ENCODE results near the gene BCDIN3D.

BCDIN3D gene

DNA sequence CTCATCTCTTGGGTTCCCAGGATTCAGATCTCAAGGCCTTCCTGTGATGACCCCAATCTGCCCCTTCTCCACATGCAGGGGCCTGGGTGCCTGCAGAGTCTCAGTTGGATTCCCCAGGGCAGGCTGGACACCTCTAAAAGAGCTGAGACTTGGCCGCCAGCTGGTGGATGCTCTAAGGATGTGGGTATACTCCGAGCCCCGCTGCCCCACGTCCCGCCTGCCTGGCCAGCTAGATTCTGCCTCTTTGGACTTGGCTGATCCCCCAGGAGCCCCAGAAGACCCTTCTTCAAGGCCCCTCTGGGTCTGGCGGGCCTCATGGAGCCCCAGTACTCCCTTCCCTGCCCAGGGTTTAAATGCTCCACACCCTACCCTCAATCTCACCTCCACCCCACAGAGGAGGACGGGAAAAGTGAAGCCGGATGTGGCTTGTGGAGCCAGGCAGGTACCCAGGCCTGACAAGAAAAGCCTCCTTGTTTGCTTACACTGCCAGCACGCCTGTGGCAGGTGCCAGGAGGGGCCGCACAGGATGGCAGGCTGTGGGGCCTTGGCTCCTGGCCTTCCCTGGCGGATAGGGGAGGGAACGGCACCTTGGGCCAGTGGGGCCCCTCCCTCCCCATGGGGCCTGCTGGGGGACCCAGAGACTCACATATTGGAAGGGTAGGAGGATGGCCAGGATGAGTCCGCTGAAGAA, 45.7 kb upstream of the BCDIN3D start:
- POLR2A ChIA-PET, result no interaction called here
- Histone ChIP-seq H3K36me3 (ENCODE audit: control insufficient read depth in 4 of 4, insufficient read depth in 4 of 4, low read length in 3 of 4) (no peaks in the 10 kb centered on the region), H3K27me3 (replicated peaks in 2 of 5; ENCODE audit: control insufficient read depth in 4 of 5, insufficient read depth in 5 of 5, low read length in 4 of 5) (peaks cover 0 to 26% (median 11%) of the 10 kb centered on the region in 5 experiments), H3K4me3 (ENCODE audit: control insufficient read depth in 1 of 7, extremely low read depth in 1 of 7, insufficient read depth in 4 of 7, low read depth in 2 of 7, low read length in 6 of 7) (no peak overlapping the region), H3K9me3 (ENCODE audit: control extremely low read depth in 1 of 5, control insufficient read depth in 4 of 5, insufficient read depth in 2 of 5, low read depth in 1 of 5, low read length in 4 of 5) (no peaks in the 10 kb centered on the region), H3K27ac (ENCODE audit: insufficient read depth in 1 of 2, low read depth in 1 of 2, low read length in 2 of 2, poor library complexity in 1 of 2, severe bottlenecking in 2 of 2) (no peak overlapping the region), H3K4me1 (ENCODE audit: control extremely low read depth in 1 of 4, control insufficient read depth in 4 of 4, insufficient read depth in 4 of 4, low read length in 3 of 4) (no peaks in the 10 kb centered on the region)
- DNase-seq, result no peak
- CTCF ChIA-PET, result interaction anchor here (1.0 kb wide), 1 partner anchor 19 kb away, joined by 3 read pairs; no protein-coding TSS in a partner anchor
- 97% methylated on average over 11 of the region's 13 CpGs for WGBS (ENCODE audit: insufficient coverage)

GRCh38 chr12:49887536-49888401, 44.9 kb upstream of the BCDIN3D start:
- Histone ChIP-seq H3K4me3 (ENCODE audit: control insufficient read depth in 1 of 7, extremely low read depth in 1 of 7, insufficient read depth in 4 of 7, low read depth in 2 of 7, low read length in 6 of 7) (no peak overlapping the region), H3K36me3 (ENCODE audit: control insufficient read depth in 4 of 4, insufficient read depth in 4 of 4, low read length in 3 of 4) (no peaks in the 10 kb centered on the region), H3K27ac (ENCODE audit: insufficient read depth in 1 of 2, low read depth in 1 of 2, low read length in 2 of 2, poor library complexity in 1 of 2, severe bottlenecking in 2 of 2) (no peak overlapping the region), H3K4me1 (ENCODE audit: control extremely low read depth in 1 of 4, control insufficient read depth in 4 of 4, insufficient read depth in 4 of 4, low read length in 3 of 4) (no peaks in the 10 kb centered on the region), H3K9me3 (ENCODE audit: control extremely low read depth in 1 of 5, control insufficient read depth in 4 of 5, insufficient read depth in 2 of 5, low read depth in 1 of 5, low read length in 4 of 5) (no peaks in the 10 kb centered on the region), H3K27me3 (replicated peaks in 2 of 5; ENCODE audit: control insufficient read depth in 4 of 5, insufficient read depth in 5 of 5, low read length in 4 of 5) (peaks cover 0 to 27% (median 13%) of the 10 kb centered on the region in 5 experiments)
- no peak for DNase-seq
- ChIA-PET POLR2A (no interaction called here), CTCF (interaction anchor here (1.0 kb wide), 1 partner anchor 19 kb away, joined by 3 read pairs; no protein-coding TSS in a partner anchor)
- WGBS (ENCODE audit: insufficient coverage), result 89% methylated on average over 6 of the region's 15 CpGs

DNA sequence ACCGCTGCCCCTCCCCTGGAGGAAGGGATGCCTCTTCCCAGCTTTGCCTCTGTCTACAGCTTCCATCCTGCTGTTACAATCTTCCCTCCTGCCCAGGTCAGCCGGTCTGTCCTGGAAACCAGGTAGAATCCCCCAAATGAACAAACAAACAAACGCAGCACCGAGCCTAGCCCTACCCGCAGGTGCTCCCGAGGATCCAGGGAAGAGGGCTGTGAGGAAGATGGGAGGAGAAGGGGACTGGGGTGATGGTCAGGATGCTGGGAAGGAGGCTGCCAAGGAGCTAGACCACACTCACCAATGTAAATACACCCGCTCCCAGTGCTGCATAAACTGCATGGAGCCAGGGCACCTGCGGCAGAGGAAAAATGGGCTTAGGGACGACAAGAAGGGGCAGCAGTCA, 44.2 kb upstream of the BCDIN3D start:
- Histone ChIP-seq H3K9me3 (ENCODE audit: control extremely low read depth in 1 of 5, control insufficient read depth in 4 of 5, insufficient read depth in 2 of 5, low read depth in 1 of 5, low read length in 4 of 5) (no peaks in the 10 kb centered on the region), H3K27me3 (replicated peaks in 2 of 5; ENCODE audit: control insufficient read depth in 4 of 5, insufficient read depth in 5 of 5, low read length in 4 of 5) (peaks cover 0 to 29% (median 14%) of the 10 kb centered on the region in 5 experiments), H3K27ac (ENCODE audit: insufficient read depth in 1 of 2, low read depth in 1 of 2, low read length in 2 of 2, poor library complexity in 1 of 2, severe bottlenecking in 2 of 2) (no peak overlapping the region), H3K4me3 (ENCODE audit: control insufficient read depth in 1 of 7, extremely low read depth in 1 of 7, insufficient read depth in 4 of 7, low read depth in 2 of 7, low read length in 6 of 7) (no peak overlapping the region), H3K36me3 (ENCODE audit: control insufficient read depth in 4 of 4, insufficient read depth in 4 of 4, low read length in 3 of 4) (no peaks in the 10 kb centered on the region), H3K4me1 (ENCODE audit: control extremely low read depth in 1 of 4, control insufficient read depth in 4 of 4, insufficient read depth in 4 of 4, low read length in 3 of 4) (no peaks in the 10 kb centered on the region)
- ChIA-PET CTCF (no interaction called here), POLR2A (no interaction called here)
- no peak for DNase-seq
- WGBS (ENCODE audit: insufficient coverage), result 100% methylated on average over 4 of the region's 9 CpGs

DNA sequence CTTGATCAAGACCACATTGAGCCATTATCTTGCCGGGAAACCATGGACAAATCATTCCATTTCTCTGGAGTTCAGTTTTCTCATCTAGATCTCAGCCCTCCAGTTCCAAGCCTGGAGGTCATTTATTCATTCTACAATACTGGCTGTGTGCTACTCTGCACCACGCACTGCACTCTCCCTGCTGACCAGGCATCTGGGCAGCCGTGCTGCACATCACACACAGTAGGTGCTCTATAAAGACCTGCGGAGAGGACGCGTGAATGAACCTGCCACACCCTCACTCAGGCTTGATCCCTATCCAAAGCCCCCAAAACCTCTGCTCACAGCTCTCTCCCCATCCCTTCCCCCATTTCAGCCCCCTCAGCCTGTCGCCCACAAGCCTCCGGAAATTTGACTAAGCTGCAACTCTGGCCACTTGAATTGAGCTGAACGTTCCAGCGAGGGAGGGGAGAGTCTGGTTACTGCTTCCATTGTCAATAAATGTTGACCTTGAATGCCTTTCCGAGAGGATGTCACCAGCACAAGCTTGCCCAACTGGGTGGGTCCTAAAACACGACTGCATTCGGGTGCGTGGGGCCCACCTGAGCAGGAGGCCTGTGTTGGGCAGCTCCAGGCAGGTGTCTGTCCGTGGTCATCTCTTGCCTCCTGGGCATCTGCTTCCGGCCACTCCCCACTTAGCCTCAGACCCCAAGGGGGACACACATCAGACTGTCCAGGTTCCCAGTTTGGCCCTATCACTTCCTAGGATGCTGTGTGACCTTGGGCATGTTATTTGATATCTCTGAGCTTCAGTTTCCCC, 43.0 kb upstream of the BCDIN3D start:
- DNase-seq, result no peak
- H3K4me1 ChIP-seq (ENCODE audit: control extremely low read depth in 1 of 4, control insufficient read depth in 4 of 4, insufficient read depth in 4 of 4, low read length in 3 of 4), result no peaks in the 10 kb centered on the region
- peaks cover 0 to 29% (median 14%) of the 10 kb centered on the region in 5 experiments for H3K27me3 ChIP-seq (replicated peaks in 2 of 5; ENCODE audit: control insufficient read depth in 4 of 5, insufficient read depth in 5 of 5, low read length in 4 of 5)
- H3K36me3 ChIP-seq (ENCODE audit: control insufficient read depth in 4 of 4, insufficient read depth in 4 of 4, low read length in 3 of 4), result no peaks in the 10 kb centered on the region
- ChIA-PET CTCF (interaction anchor here (1.0 to 1.3 kb wide), 3 partner anchors 12 to 60 kb away, joined by 3 to 4 read pairs (median 3); no protein-coding TSS in a partner anchor), POLR2A (no interaction called here)
- no peak overlapping the region for H3K27ac ChIP-seq (ENCODE audit: insufficient read depth in 1 of 2, low read depth in 1 of 2, low read length in 2 of 2, poor library complexity in 1 of 2, severe bottlenecking in 2 of 2)
- WGBS (ENCODE audit: insufficient coverage), result 77% methylated on average over 14 of the region's 16 CpGs
- no peaks in the 10 kb centered on the region for H3K9me3 ChIP-seq (ENCODE audit: control extremely low read depth in 1 of 5, control insufficient read depth in 4 of 5, insufficient read depth in 2 of 5, low read depth in 1 of 5, low read length in 4 of 5)
- no peak overlapping the region for H3K4me3 ChIP-seq (ENCODE audit: control insufficient read depth in 1 of 7, extremely low read depth in 1 of 7, insufficient read depth in 4 of 7, low read depth in 2 of 7, low read length in 6 of 7)

GRCh38 chr12:49885118-49885517, 42.2 kb upstream of the BCDIN3D start:
- Histone ChIP-seq H3K36me3 (ENCODE audit: control insufficient read depth in 4 of 4, insufficient read depth in 4 of 4, low read length in 3 of 4) (no peaks in the 10 kb centered on the region), H3K4me1 (ENCODE audit: control extremely low read depth in 1 of 4, control insufficient read depth in 4 of 4, insufficient read depth in 4 of 4, low read length in 3 of 4) (no peaks in the 10 kb centered on the region), H3K27ac (ENCODE audit: insufficient read depth in 1 of 2, low read depth in 1 of 2, low read length in 2 of 2, poor library complexity in 1 of 2, severe bottlenecking in 2 of 2) (no peak overlapping the region), H3K4me3 (ENCODE audit: control insufficient read depth in 1 of 7, extremely low read depth in 1 of 7, insufficient read depth in 4 of 7, low read depth in 2 of 7, low read length in 6 of 7) (no peak overlapping the region), H3K27me3 (replicated peaks in 2 of 5; ENCODE audit: control insufficient read depth in 4 of 5, insufficient read depth in 5 of 5, low read length in 4 of 5) (peaks cover 0 to 29% (median 11%) of the 10 kb centered on the region in 5 experiments), H3K9me3 (ENCODE audit: control extremely low read depth in 1 of 5, control insufficient read depth in 4 of 5, insufficient read depth in 2 of 5, low read depth in 1 of 5, low read length in 4 of 5) (no peaks in the 10 kb centered on the region)
- DNase-seq, result no peak
- CTCF ChIA-PET, result no interaction called here
- WGBS (ENCODE audit: insufficient coverage), result 68% methylated on average over 5 of the region's 6 CpGs
- POLR2A ChIA-PET, result no interaction called here

DNA sequence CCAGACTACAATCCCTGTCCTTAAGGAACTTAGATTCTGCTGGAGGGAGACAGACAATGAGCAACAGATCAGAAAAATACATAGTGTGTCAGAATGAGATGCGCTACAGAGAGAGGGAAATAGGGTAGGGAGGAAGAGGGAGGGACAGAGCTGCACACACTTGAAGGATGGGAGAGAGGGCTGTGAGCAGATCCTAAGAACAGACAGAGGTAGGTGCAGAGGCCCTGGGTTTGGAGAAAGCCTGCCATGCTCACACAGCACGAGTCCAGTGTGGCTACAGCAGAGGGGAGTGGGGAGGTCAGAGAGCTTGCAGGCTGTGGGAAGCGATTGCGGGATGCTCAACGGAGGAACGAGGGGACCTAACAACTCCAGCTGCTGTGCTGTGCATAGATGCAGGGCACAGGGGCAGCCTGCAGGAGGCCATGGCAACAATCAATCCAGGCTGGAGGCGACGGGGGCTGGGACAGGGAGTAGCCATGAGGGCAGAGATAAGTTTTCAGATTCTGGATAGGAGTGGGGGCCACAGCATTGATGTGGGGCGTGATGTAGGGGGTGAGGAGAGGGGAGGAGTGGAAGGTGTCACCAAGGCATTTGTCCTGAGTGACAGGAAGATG, 40.1 kb upstream of the BCDIN3D start:
- CTCF ChIA-PET, result interaction anchor here (3.0 kb wide), 1 partner anchor 63 kb away, joined by 10 read pairs; no protein-coding TSS in a partner anchor
- Histone ChIP-seq H3K9me3 (ENCODE audit: control extremely low read depth in 1 of 5, control insufficient read depth in 4 of 5, insufficient read depth in 2 of 5, low read depth in 1 of 5, low read length in 4 of 5) (no peaks in the 10 kb centered on the region), H3K4me1 (ENCODE audit: control extremely low read depth in 1 of 4, control insufficient read depth in 4 of 4, insufficient read depth in 4 of 4, low read length in 3 of 4) (no peaks in the 10 kb centered on the region), H3K4me3 (ENCODE audit: control insufficient read depth in 1 of 7, extremely low read depth in 1 of 7, insufficient read depth in 4 of 7, low read depth in 2 of 7, low read length in 6 of 7) (no peak overlapping the region), H3K27me3 (replicated peaks in 2 of 5; ENCODE audit: control insufficient read depth in 4 of 5, insufficient read depth in 5 of 5, low read length in 4 of 5) (peaks cover 0 to 29% (median 11%) of the 10 kb centered on the region in 5 experiments), H3K36me3 (ENCODE audit: control insufficient read depth in 4 of 4, insufficient read depth in 4 of 4, low read length in 3 of 4) (no peaks in the 10 kb centered on the region), H3K27ac (ENCODE audit: insufficient read depth in 1 of 2, low read depth in 1 of 2, low read length in 2 of 2, poor library complexity in 1 of 2, severe bottlenecking in 2 of 2) (no peak overlapping the region)
- no peak for DNase-seq
- WGBS (ENCODE audit: insufficient coverage), result 83% methylated on average over 6 of the region's 9 CpGs
- POLR2A ChIA-PET, result no interaction called here

All from common myeloid progenitor, CD34-positive (primary cell).